Adrenal gland (tissue), 5 donors: ENCODE data around the gene ZMYND8.

Experiments used
- POLR2A ChIP-seq, 2 donors: fragments of 450-650 bp; IDR thresholded peaks; one replicate each; pipeline ENCODE4 v1.6.1; 2017; ENCODE audit warnings: antibody characterized with exemption in 2 of 2, mild to moderate bottlenecking in 2 of 2, moderate library complexity in 1 of 2
- TF ChIP-seq, protein P1 (sequence below), 6 experiments: fragments of 450-650 bp in 4 of 6; fragments of 200-600 bp in 2 of 6; sonication (generic) in 1 of 6; IDR thresholded peaks; 1 replicate in 5 of 6; 2 replicates in 1 of 6; pipeline versions ENCODE4 v1.5.1 to v1.8.0; 2016 to 2021; ENCODE audit warnings: antibody characterized with exemption in 6 of 6, mild to moderate bottlenecking in 2 of 6, moderate library complexity in 1 of 6
- donor health status: DM: no; HTN: no; CAD: no.

DNA sequence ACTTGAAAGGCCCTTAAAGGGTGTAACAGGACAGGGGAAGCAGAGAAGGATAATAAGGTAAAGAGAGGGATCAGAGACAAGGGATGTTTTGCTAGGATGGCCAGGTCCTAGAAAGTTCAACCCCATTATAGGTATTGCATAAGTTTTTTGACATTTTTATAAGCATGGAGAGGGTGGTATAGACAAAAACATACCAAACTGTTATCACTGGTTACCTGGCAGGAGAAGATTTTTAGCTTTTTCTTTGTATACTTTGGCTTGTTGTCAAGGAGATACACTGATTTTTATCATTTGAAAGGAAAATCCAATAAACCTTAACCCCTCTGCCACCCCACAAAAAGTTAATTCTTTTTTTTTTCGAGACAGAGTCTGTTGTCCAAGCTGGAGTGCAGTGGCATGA lies 28.4 kb downstream of the ZMYND8 start:
- TF ChIP-seq, protein P1, sequence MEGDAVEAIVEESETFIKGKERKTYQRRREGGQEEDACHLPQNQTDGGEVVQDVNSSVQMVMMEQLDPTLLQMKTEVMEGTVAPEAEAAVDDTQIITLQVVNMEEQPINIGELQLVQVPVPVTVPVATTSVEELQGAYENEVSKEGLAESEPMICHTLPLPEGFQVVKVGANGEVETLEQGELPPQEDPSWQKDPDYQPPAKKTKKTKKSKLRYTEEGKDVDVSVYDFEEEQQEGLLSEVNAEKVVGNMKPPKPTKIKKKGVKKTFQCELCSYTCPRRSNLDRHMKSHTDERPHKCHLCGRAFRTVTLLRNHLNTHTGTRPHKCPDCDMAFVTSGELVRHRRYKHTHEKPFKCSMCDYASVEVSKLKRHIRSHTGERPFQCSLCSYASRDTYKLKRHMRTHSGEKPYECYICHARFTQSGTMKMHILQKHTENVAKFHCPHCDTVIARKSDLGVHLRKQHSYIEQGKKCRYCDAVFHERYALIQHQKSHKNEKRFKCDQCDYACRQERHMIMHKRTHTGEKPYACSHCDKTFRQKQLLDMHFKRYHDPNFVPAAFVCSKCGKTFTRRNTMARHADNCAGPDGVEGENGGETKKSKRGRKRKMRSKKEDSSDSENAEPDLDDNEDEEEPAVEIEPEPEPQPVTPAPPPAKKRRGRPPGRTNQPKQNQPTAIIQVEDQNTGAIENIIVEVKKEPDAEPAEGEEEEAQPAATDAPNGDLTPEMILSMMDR (IDR thresholded peaks at IDR 0.05): no peak
- no peak for TF ChIP-seq POLR2A (IDR thresholded peaks at IDR 0.05)
